ENCODE data around the gene PCLO. TPM values are rescaled to one million over a fixed set of nuclear protein-coding genes. Genes with fewer than 3 reads are reported as not detected.
"Not testable (repeated sequence)": the region's sequence is repeated elsewhere in the genome, so short reads cannot be mapped to it uniquely, and the experiment has no call there.

Gene PCLO
- total RNA-seq, 2 donors from 2014 or later, result 2.9 to 6.3 TPM

DNA sequence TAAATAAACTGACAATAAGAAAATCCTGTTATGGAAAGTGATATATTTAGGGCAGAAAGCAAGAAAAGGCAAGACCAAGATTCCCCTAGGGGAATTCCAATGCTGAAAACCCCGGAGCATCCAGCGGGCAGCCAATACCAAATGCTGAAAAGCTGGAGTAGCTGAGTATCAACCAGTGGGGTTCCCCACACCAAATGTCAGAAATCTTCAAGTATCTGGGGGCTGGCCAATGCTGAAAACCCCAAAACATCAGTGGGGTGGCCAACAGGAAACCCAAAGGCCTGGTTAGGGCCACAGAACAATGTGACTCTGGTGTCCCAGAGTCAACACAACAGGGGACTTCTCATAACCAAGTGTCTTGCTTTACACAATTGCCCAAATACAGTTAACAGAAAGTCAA, 447.3 kb downstream of the PCLO start:
- Histone ChIP-seq H3K9me3 (no peaks in the 10 kb centered on the region), H3K4me3 (no peak overlapping the region), H3K27ac (no peak overlapping the region), H3K27me3 (no peaks in the 10 kb centered on the region), H3K4me1 (no peaks in the 10 kb centered on the region), H3K36me3 (no peaks in the 10 kb centered on the region)
- no peak for DNase-seq (ENCODE audit: low spot score)
- TF ChIP-seq, protein P1, sequence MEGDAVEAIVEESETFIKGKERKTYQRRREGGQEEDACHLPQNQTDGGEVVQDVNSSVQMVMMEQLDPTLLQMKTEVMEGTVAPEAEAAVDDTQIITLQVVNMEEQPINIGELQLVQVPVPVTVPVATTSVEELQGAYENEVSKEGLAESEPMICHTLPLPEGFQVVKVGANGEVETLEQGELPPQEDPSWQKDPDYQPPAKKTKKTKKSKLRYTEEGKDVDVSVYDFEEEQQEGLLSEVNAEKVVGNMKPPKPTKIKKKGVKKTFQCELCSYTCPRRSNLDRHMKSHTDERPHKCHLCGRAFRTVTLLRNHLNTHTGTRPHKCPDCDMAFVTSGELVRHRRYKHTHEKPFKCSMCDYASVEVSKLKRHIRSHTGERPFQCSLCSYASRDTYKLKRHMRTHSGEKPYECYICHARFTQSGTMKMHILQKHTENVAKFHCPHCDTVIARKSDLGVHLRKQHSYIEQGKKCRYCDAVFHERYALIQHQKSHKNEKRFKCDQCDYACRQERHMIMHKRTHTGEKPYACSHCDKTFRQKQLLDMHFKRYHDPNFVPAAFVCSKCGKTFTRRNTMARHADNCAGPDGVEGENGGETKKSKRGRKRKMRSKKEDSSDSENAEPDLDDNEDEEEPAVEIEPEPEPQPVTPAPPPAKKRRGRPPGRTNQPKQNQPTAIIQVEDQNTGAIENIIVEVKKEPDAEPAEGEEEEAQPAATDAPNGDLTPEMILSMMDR (IDR thresholded peaks at IDR 0.05), result no peak

DNA sequence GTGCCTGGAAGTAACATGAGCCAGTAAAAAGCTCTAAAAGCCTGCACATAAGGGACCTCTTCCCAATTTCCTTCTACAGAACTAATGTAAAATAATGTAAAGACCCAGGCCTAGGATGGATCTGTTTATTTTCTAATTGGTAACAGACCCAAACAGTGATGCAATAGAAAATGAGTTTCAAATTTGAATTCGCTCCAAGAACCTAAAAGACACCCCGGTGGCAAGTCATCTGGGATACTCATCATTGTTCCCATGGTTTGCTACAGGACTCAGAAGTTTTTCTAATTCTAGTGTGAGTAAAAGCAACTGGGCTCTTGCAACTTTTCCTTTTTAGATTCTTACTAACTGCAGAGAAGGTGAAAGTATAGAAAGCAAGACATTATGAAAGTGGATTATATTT, 447.8 kb downstream of the PCLO start:
- Histone ChIP-seq H3K27ac (no peak overlapping the region), H3K9me3 (no peaks in the 10 kb centered on the region), H3K27me3 (no peaks in the 10 kb centered on the region), H3K36me3 (no peaks in the 10 kb centered on the region), H3K4me3 (no peak overlapping the region), H3K4me1 (no peaks in the 10 kb centered on the region)
- no peak for DNase-seq (ENCODE audit: low spot score)
- TF ChIP-seq, protein P1 (IDR thresholded peaks at IDR 0.05), result no peak

DNA sequence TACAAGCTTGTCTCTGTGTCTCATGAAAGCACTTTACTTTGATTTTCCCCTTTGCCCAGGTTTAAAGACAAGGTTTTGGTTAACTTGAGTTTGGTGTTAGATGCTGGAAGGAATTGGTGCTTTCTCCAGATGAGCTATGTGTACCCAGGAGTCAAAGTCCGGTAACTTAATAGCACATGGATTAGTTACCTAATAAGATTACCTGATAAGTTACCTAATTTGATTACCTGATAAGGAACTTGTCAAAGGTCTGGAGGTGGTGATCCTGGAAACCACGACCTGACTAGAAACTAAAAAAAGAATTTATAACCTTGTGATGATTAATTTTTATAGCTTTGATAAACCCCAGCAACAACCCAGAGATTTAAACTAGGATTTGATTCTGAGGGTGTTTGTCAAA, 449.2 kb downstream of the PCLO start:
- Histone ChIP-seq H3K27me3 (no peaks in the 10 kb centered on the region), H3K4me3 (no peak overlapping the region), H3K36me3 (no peaks in the 10 kb centered on the region), H3K27ac (no peak overlapping the region), H3K4me1 (no peaks in the 10 kb centered on the region), H3K9me3 (no peaks in the 10 kb centered on the region)
- DNase-seq (ENCODE audit: low spot score), result no peak
- TF ChIP-seq, protein P1 (IDR thresholded peaks at IDR 0.05), result no peak

DNA sequence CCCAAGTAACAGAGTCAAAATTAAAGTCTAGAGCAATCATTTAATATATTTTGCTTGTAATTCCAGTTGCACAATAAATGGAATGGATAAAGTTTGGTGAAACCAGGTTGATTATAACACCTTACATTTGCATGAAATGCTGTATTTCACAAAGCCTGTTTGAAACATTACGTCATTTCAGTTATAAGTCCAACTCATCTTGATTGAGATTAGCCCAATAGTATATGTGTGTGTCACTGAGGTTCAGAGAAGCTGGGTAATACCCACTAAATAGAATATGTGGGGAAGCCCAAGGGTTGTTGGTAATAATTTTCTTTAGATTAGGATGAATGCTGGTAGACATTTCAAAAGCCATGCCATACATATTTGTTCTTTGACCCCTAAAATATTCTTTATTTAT, 456.3 kb downstream of the PCLO start:
- not testable (repeated sequence) for H3K27me3 ChIP-seq; H3K36me3 ChIP-seq; H3K4me1 ChIP-seq; DNase-seq (ENCODE audit: low spot score); H3K27ac ChIP-seq; H3K4me3 ChIP-seq; H3K9me3 ChIP-seq

- no peaks in the 10 kb centered on the region for H3K4me1 ChIP-seq
- no peak overlapping the region for H3K4me3 ChIP-seq
- no peaks in the 10 kb centered on the region for H3K27me3 ChIP-seq
- H3K36me3 ChIP-seq, result no peaks in the 10 kb centered on the region
- TF ChIP-seq, protein P1 (IDR thresholded peaks at IDR 0.05), result no peak
- DNase-seq (ENCODE audit: low spot score), result no peak
- H3K27ac ChIP-seq, result no peak overlapping the region
- no peaks in the 10 kb centered on the region for H3K9me3 ChIP-seq
Observed at GRCh38 chr7:82705517-82706260, 457.0 kb downstream of the PCLO start.

DNA sequence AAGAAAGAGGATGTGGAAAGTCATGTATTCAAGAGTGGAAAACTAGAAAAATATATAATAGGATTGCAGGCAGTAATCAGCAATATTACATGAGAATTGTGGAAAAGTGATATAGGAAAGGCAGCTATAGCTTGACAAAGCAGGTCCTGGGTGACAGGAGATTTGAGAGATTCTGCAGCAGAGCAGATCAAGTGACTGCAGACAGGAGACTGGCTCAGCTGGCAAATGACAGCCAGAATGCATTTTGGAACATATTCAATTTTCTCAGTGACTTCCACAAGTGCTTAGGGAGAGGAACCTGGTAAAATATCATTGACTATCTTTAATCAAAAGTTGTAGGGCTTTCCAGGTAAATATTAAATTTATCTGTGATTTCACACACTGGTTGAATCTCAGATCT, 458.6 kb downstream of the PCLO start:
- DNase-seq (ENCODE audit: low spot score), result no peak
- H3K4me1 ChIP-seq, result no peaks in the 10 kb centered on the region
- H3K36me3 ChIP-seq, result no peaks in the 10 kb centered on the region

More for the DNA sequence above, 458.6 kb downstream of the PCLO start:
- no peak overlapping the region for H3K4me3 ChIP-seq
- no peaks in the 10 kb centered on the region for H3K9me3 ChIP-seq
- H3K27me3 ChIP-seq, result no peaks in the 10 kb centered on the region
- TF ChIP-seq, protein P1 (IDR thresholded peaks at IDR 0.05), result no peak
- no peak overlapping the region for H3K27ac ChIP-seq
